OCI-LY7 (cell line): ENCODE measurements around the gene SSBP2. TPM values are rescaled to one million over a fixed set of nuclear protein-coding genes. Genes with fewer than 3 reads are reported as not detected.

ENCODE experiments used
- BruUV-seq: library from RNA; stranded (reverse); fragments of 400-500 nt; replicated peaks from 2 replicates; lab custom pipeline; 2021; lab: Mats Ljungman, UMichigan
- CTCF ChIA-PET: fragments of 300-600 bp; sonication (Branson Sonifier 250); formaldehyde crosslinking; loops from one replicate; lab custom pipeline; 2022; ENCODE audit warnings: antibody characterized with exemption; ENCODE audit not compliant: unreplicated experiment; lab: Charles Lee
- POLR2A ChIA-PET: fragments of 300-600 bp; sonication (Branson Sonifier 250); formaldehyde crosslinking; loops from one replicate; lab custom pipeline; 2022; ENCODE audit warnings: antibody characterized with exemption; lab: Charles Lee
- DNase-seq: peaks from one replicate; pipeline ENCODE4 v3.0.0-alpha.2; 2015; ENCODE audit warnings: low spot score
- H2AFZ ChIP-seq: fragments of 200-600 bp; sonication (generic), shearing (Covaris generic); 2 replicates; pipeline ENCODE4 v1.6.1; 2014; ENCODE audit warnings: mild to moderate bottlenecking, antibody characterized with exemption, low read length, moderate library complexity
- H3K27ac ChIP-seq: fragments of 200-600 bp; sonication (generic); 2 replicates; pipeline ENCODE4 v1.5.1; 2014; ENCODE audit warnings: mixed run types, low read depth, mild to moderate bottlenecking, moderate library complexity, low read length, inconsistent platforms; ENCODE audit not compliant: poor library complexity, severe bottlenecking
- H3K36me3 ChIP-seq: fragments of 200-600 bp; sonication (generic); 2 replicates; pipeline ENCODE4 v1.6.1; 2014; ENCODE audit warnings: mild to moderate bottlenecking, antibody characterized with exemption, low read length, moderate library complexity, mixed read lengths; ENCODE audit not compliant: insufficient read depth
- H3K4me1 ChIP-seq: fragments of 200-600 bp; sonication (generic); 2 replicates; pipeline ENCODE4 v1.5.1; 2014; ENCODE audit warnings: mild to moderate bottlenecking, low read length; ENCODE audit not compliant: insufficient read depth, poor library complexity, severe bottlenecking
- H3K4me2 ChIP-seq: fragments of 200-600 bp; sonication (generic); 2 replicates; pipeline ENCODE4 v1.6.1; 2014; ENCODE audit warnings: mild to moderate bottlenecking, low read length
- H3K4me3 ChIP-seq: fragments of 200-600 bp; sonication (generic); 2 replicates; pipeline ENCODE4 v1.5.1; 2014; ENCODE audit warnings: mild to moderate bottlenecking, low read depth, low read length; ENCODE audit not compliant: poor library complexity, severe bottlenecking
- H3K79me2 ChIP-seq: fragments of 200-600 bp; sonication (generic); 2 replicates; pipeline ENCODE4 v1.6.1; 2016; ENCODE audit warnings: low read depth, mild to moderate bottlenecking, low read length, moderate library complexity, mixed read lengths; ENCODE audit not compliant: insufficient read depth
- H3K9me2 ChIP-seq: fragments of 200-600 bp; sonication (generic); 2 replicates; pipeline ENCODE4 v1.6.1; 2016; ENCODE audit warnings: mild to moderate bottlenecking, low read length, mixed read lengths; ENCODE audit not compliant: insufficient read depth
- H3K9me3 ChIP-seq: fragments of 200-600 bp; sonication (generic); 2 replicates; pipeline ENCODE4 v1.6.1; 2014; ENCODE audit warnings: mild to moderate bottlenecking, mixed run types, low read length, mixed read lengths
- H4K20me1 ChIP-seq: fragments of 200-600 bp; sonication (generic); 2 replicates; pipeline ENCODE4 v1.6.1; 2014; ENCODE audit warnings: mild to moderate bottlenecking, antibody characterized with exemption, low read length, moderate library complexity, mixed read lengths; ENCODE audit not compliant: insufficient read depth
- EZH2phosphoT487 ChIP-seq: fragments of 200-600 bp; sonication (generic); IDR thresholded peaks from 2 replicates; pipeline ENCODE4 v1.6.1; 2018; ENCODE audit warnings: low read depth, borderline replicate concordance, mild to moderate bottlenecking, mixed run types, antibody characterized with exemption, low read length, moderate library complexity, mixed read lengths
- intact Hi-C: fragments of 100-400 bp; cut with micrococcal nuclease; formaldehyde crosslinking; loops from one replicate; pipeline ENCODE4 v1.10.0; 2022; ENCODE audit not compliant: unreplicated experiment
- total RNA-seq, 2 experiments: library from RNA; depleted of rRNA in 1 of 2; stranded (reverse); fragments of >200 nt in 1 of 2; shearing (Covaris generic) in 1 of 2; gene quantifications; 2 replicates each; pipeline ENCODE4 v1.2.3, GENCODE V29; 2014 to 2022
- TF ChIP-seq, protein P1 (sequence below): fragments of 200-600 bp; sonication (generic); conservative IDR thresholded peaks from 2 replicates; pipeline ENCODE4 v1.5.1; 2014; ENCODE audit warnings: mild to moderate bottlenecking, antibody characterized with exemption, low read length, moderate library complexity, mixed read lengths

The SSBP2 gene
- total RNA-seq, 2 experiments from 2014 or later: 140 to 172 TPM

DNA sequence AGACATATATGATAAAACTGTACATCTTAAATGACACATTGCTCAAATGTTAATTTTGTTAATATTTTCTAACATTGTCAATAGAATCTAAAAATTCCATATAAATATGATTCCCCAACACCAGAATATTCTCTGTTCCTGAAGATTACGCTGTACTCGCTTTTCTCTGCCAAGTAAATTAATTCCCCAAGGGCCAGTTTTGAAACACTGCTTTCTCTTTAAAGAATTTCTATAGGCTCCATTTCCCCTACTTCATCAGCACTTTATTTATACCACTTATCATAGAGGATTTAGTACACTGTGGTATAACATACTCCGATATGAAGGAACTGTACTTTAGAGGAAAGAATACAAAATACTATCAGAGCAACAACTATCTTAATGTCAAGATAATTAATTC is 255.6 kb downstream of the SSBP2 start:
- BruUV-seq: no TSS peak

DNA sequence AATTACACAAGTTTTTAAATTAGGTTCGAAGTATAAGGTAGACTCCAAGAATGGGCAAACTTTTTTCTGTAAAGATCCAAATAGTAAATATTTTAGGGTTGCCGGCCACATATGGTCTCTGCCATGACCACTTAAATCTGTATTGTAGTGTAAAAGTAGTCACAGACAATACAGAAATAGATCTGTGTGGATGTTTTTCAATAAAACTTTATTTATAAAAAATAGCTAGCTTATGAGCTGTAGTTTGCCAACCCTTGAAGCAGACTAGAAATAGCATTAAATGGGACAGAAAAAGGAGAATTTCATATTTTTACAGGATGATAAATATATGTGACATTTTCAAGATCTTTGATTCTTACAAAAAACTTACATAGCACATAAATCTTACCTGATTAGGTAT is 262.0 kb downstream of the SSBP2 start:
- H3K4me2 ChIP-seq: no peak overlapping the region
- H3K27ac ChIP-seq: no peak overlapping the region
- POLR2A ChIA-PET: interaction anchor here (0.9 kb wide), 1 partner anchor 14 kb away, joined by 3 read pairs; no protein-coding TSS in a partner anchor
- no peak overlapping the region for H3K4me3 ChIP-seq
- H3K79me2 ChIP-seq: 0 out of 2 replicates have a peak, but pooled peaks cover 9% of the 10 kb centered on the region
- no peak for DNase-seq
- peaks cover 24% of the 10 kb centered on the region for H3K36me3 ChIP-seq
- H4K20me1 ChIP-seq: no peaks in the 10 kb centered on the region; the same call in 1 of the 2 replicates
- BruUV-seq: no TSS peak
- TF ChIP-seq, protein P1, sequence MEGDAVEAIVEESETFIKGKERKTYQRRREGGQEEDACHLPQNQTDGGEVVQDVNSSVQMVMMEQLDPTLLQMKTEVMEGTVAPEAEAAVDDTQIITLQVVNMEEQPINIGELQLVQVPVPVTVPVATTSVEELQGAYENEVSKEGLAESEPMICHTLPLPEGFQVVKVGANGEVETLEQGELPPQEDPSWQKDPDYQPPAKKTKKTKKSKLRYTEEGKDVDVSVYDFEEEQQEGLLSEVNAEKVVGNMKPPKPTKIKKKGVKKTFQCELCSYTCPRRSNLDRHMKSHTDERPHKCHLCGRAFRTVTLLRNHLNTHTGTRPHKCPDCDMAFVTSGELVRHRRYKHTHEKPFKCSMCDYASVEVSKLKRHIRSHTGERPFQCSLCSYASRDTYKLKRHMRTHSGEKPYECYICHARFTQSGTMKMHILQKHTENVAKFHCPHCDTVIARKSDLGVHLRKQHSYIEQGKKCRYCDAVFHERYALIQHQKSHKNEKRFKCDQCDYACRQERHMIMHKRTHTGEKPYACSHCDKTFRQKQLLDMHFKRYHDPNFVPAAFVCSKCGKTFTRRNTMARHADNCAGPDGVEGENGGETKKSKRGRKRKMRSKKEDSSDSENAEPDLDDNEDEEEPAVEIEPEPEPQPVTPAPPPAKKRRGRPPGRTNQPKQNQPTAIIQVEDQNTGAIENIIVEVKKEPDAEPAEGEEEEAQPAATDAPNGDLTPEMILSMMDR: no peak
- no peak for TF ChIP-seq EZH2phosphoT487
- H2AFZ ChIP-seq: no peak overlapping the region
- intact Hi-C loops: no loop called here
- CTCF ChIA-PET: no interaction called here
- H3K9me2 ChIP-seq: no peaks in the 10 kb centered on the region
- no peaks in the 10 kb centered on the region for H3K4me1 ChIP-seq
- no peaks in the 10 kb centered on the region for H3K9me3 ChIP-seq

More for the DNA sequence above, 255.6 kb downstream of the SSBP2 start:
- no peak overlapping the region for H3K4me3 ChIP-seq
- peaks cover 21% of the 10 kb centered on the region for H3K36me3 ChIP-seq
- H3K4me1 ChIP-seq: no peaks in the 10 kb centered on the region
- CTCF ChIA-PET: no interaction called here
- no peak overlapping the region for H3K27ac ChIP-seq
- H4K20me1 ChIP-seq: no peaks in the 10 kb centered on the region; the same call in 1 of the 2 replicates
- intact Hi-C loops: no loop called here
- no peaks in the 10 kb centered on the region for H3K9me3 ChIP-seq
- H2AFZ ChIP-seq: no peak overlapping the region
- 0 out of 2 replicates have a peak, but pooled peaks cover 9% of the 10 kb centered on the region for H3K79me2 ChIP-seq
- no peak overlapping the region for H3K4me2 ChIP-seq
- POLR2A ChIA-PET: interaction anchor here (0.8 kb wide), 1 partner anchor 355 kb away, joined by 3 read pairs; no protein-coding TSS in a partner anchor
- no peak for TF ChIP-seq EZH2phosphoT487
- TF ChIP-seq, protein P1: no peak
- DNase-seq: no peak
- no peaks in the 10 kb centered on the region for H3K9me2 ChIP-seq

GRCh38 chr5:81486711-81487110 is 264.2 kb downstream of the SSBP2 start:
- TF ChIP-seq EZH2phosphoT487: no peak
- TF ChIP-seq, protein P1: no peak
- no TSS peak for BruUV-seq
- POLR2A ChIA-PET: interaction anchor here (0.5 to 1.6 kb wide), 5 partner anchors 10 to 251 kb away, joined by 3 to 4 read pairs (median 3); no protein-coding TSS in a partner anchor
- no peak overlapping the region for H3K4me3 ChIP-seq
- no peaks in the 10 kb centered on the region; the same call in 1 of the 2 replicates for H4K20me1 ChIP-seq
- H3K9me2 ChIP-seq: no peaks in the 10 kb centered on the region
- H3K4me2 ChIP-seq: no peak overlapping the region
- H2AFZ ChIP-seq: no peak overlapping the region
- DNase-seq: no peak
- no peaks in the 10 kb centered on the region for H3K9me3 ChIP-seq
- intact Hi-C loops: no loop called here
- 0 out of 2 replicates have a peak, but pooled peaks cover 9% of the 10 kb centered on the region for H3K79me2 ChIP-seq
- no peak overlapping the region for H3K27ac ChIP-seq
- peaks cover 37% of the 10 kb centered on the region for H3K36me3 ChIP-seq
- CTCF ChIA-PET: no interaction called here
- no peaks in the 10 kb centered on the region for H3K4me1 ChIP-seq
